Measurements from ENCODE around the gene PHACTR3. TPM values are rescaled to one million over a fixed set of nuclear protein-coding genes. Genes with fewer than 3 reads are reported as not detected.

PHACTR3 gene
- total RNA-seq, 1 donor from 2014 or later = 1.4 TPM

- H3K9me3 Mint-ChIP-seq = no peaks in the 10 kb centered on the region
- Histone ChIP-seq H3K9ac (no peak overlapping the region), H3F3A (ENCODE audit: low read depth) (no peaks in the 10 kb centered on the region), H4K20me1 (ENCODE audit: low read depth) (no peaks in the 10 kb centered on the region), H2AFZ (replicated peaks) (no peak overlapping the region), H3K27me3 (peaks cover 76% of the 10 kb centered on the region), H3K27ac (no peak overlapping the region), H3K4me1 (no peaks in the 10 kb centered on the region), H3K79me2 (ENCODE audit: low read depth) (no peaks in the 10 kb centered on the region), H3K4me3 (no peak overlapping the region), H3K36me3 (no peaks in the 10 kb centered on the region), H3K9me3 (ENCODE audit: low read depth) (no peaks in the 10 kb centered on the region), H3K4me2 (no peak overlapping the region)
- peaks cover 2% of the 10 kb centered on the region for H3K27me3 Mint-ChIP-seq (ENCODE audit: insufficient read depth, low read depth)
- H3K4me1 Mint-ChIP-seq = no peaks in the 10 kb centered on the region
- H3K4me3 Mint-ChIP-seq = no peak overlapping the region
- no peaks in the 10 kb centered on the region for H3K36me3 Mint-ChIP-seq
- no peak overlapping the region for H3K27ac Mint-ChIP-seq
- no peak for TF ChIP-seq CTCF (IDR thresholded peaks at IDR 0.05)
- no peak for TF ChIP-seq EZH2 (IDR thresholded peaks at IDR 0.05)
- no peak for TF ChIP-seq EZH2phosphoT487 (IDR thresholded peaks at IDR 0.05)
- DNase-seq (ENCODE audit: low spot score) = no peak
These were observed 266.8 kb downstream of the PHACTR3 start for GRCh38 chr20:59871096-59871495.

DNA sequence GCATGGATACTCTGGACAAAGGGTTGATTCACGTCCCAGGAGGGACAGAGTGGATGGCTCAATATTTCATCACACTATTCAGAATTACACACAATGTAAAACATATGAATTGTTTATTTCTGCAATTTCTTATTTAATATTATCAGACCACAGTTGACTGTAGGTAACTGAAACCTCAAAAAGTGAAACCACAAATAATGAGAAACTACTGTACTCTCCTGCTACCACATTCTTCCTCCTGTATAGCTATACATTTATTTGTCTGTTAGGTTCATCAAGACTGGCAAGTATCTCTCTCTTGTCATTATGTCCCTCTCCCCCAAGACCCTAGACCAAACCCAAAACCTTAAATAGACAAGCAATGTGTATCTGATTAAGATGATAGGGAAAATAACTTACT is 269.1 kb downstream of the PHACTR3 start:
- no peak overlapping the region for H3K4me3 ChIP-seq
- H3K9ac ChIP-seq = no peak overlapping the region
- no peaks in the 10 kb centered on the region for H3K36me3 Mint-ChIP-seq
- no peaks in the 10 kb centered on the region for H3F3A ChIP-seq (ENCODE audit: low read depth)
- no peak overlapping the region for H3K27ac Mint-ChIP-seq
- no peaks in the 10 kb centered on the region for H3K9me3 ChIP-seq (ENCODE audit: low read depth)
- no peak overlapping the region for H3K27ac ChIP-seq
- H3K36me3 ChIP-seq = no peaks in the 10 kb centered on the region
- DNase-seq (ENCODE audit: low spot score) = no peak
- H3K4me2 ChIP-seq = no peak overlapping the region
- H2AFZ ChIP-seq (replicated peaks) = no peak overlapping the region
- H3K27me3 Mint-ChIP-seq (ENCODE audit: insufficient read depth, low read depth) = peaks cover 2% of the 10 kb centered on the region
- H3K79me2 ChIP-seq (ENCODE audit: low read depth) = no peaks in the 10 kb centered on the region
- H3K9me3 Mint-ChIP-seq = no peaks in the 10 kb centered on the region
- H3K4me1 ChIP-seq = no peaks in the 10 kb centered on the region
- no peak for TF ChIP-seq EZH2 (IDR thresholded peaks at IDR 0.05)
- no peaks in the 10 kb centered on the region for H4K20me1 ChIP-seq (ENCODE audit: low read depth)
- no peak overlapping the region for H3K4me3 Mint-ChIP-seq
- no peaks in the 10 kb centered on the region for H3K4me1 Mint-ChIP-seq
- H3K27me3 ChIP-seq = peaks cover 63% of the 10 kb centered on the region

DNA sequence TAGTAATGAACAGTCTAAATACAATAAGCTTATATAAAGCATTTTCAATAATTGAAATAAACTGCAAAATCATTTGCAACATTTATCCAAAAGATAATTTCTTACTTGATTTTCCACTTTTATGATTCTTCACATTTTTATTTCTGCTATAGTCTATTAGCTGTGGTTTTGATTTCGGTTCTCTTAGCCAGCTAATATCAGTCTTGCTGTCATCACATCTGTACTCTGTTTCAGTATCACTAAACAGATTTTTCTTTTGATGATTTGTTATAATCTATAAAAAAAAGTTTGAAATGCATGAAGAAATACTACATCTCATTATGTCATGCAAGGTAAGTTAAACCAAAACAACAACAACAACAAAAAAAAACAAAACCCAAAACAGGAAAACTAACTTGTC is 275.9 kb downstream of the PHACTR3 start:
- no peaks in the 10 kb centered on the region for H3K36me3 Mint-ChIP-seq

More for the DNA sequence above, 275.9 kb downstream of the PHACTR3 start:
- H3K9ac ChIP-seq = no peak overlapping the region
- H4K20me1 ChIP-seq (ENCODE audit: low read depth) = no peaks in the 10 kb centered on the region
- no peaks in the 10 kb centered on the region for H3K4me1 ChIP-seq
- no peak overlapping the region for H3K4me2 ChIP-seq
- Mint-ChIP-seq H3K4me3 (no peak overlapping the region), H3K9me3 (no peaks in the 10 kb centered on the region), H3K27ac (no peak overlapping the region), H3K27me3 (ENCODE audit: insufficient read depth, low read depth) (no peaks in the 10 kb centered on the region), H3K4me1 (no peaks in the 10 kb centered on the region)
- peaks cover 21% of the 10 kb centered on the region for H3K27me3 ChIP-seq
- H3K79me2 ChIP-seq (ENCODE audit: low read depth) = no peaks in the 10 kb centered on the region
- H3K27ac ChIP-seq = no peak overlapping the region
- no peak overlapping the region for H2AFZ ChIP-seq (replicated peaks)
- H3F3A ChIP-seq (ENCODE audit: low read depth) = no peaks in the 10 kb centered on the region
- no peak overlapping the region for H3K4me3 ChIP-seq
- TF ChIP-seq EZH2 (IDR thresholded peaks at IDR 0.05) (no peak), CTCF (IDR thresholded peaks at IDR 0.05) (no peak), EZH2phosphoT487 (IDR thresholded peaks at IDR 0.05) (no peak)
- H3K36me3 ChIP-seq = no peaks in the 10 kb centered on the region
- no peak for DNase-seq (ENCODE audit: low spot score)
- no peaks in the 10 kb centered on the region for H3K9me3 ChIP-seq (ENCODE audit: low read depth)

Measured in neural progenitor cell (in vitro differentiated cells).